ENCODE data around the gene QSOX1.

DNA sequence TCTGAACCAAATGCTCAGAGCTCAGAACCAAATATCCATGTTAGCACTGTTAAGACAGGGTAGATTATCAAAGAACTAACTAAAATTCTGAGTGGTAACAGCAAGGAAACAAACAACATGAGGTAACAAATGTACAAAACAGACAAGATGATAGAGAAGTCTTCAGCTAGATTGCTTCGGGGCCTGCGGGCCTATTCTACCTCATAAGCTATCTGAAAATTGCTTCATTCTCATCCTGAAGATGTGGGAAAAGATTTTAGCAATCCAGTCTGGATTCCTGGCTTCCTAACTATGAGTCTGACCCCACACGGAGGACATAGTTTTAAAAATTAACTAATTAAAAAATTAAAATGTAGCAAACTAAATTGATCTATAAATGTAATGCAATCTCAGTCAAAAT is 9.2 kb upstream of the QSOX1 start:
- TF ChIP-seq POLR2A (IDR thresholded peaks at IDR 0.05) (no peak), CTCF (IDR thresholded peaks at IDR 0.05) (no peak)

All from Peyer's patch (tissue), 4 donors.